Activated T-cell treated with anti-CD3 and anti-CD28 coated beads, Interleukin-2, amount 50 U/mL, for 1 hour (primary cell): ENCODE data around the gene OLFML2B.

Experiments used
- DNase-seq: peaks from one replicate; pipeline ENCODE4 v3.0.0-alpha.2; 2020

OLFML2B gene

GRCh38 chr1:161972828-161973227 is 50.8 kb downstream of the OLFML2B start:
- no peak for DNase-seq

DNA sequence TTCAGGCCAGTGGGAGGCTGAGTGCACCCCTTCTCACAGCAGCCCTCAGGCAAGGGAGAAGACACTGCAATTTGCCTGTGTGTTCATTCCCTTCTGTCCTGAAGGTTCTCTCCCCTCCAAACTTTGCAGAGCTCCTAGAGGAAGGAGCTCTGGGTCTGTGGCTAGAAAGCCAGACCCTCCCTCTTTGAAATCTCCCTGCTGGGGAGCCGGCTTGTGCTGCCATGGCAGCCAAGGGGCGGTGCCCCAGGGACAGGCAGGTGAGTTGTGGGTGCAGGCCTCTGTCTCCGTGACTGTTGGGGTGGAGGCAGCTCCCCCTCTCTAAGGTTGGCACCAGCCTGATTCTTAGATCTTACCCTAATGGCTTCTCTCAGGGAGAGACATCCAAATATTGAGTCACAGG is 53.0 kb downstream of the OLFML2B start:
- DNase-seq = no peak

DNA sequence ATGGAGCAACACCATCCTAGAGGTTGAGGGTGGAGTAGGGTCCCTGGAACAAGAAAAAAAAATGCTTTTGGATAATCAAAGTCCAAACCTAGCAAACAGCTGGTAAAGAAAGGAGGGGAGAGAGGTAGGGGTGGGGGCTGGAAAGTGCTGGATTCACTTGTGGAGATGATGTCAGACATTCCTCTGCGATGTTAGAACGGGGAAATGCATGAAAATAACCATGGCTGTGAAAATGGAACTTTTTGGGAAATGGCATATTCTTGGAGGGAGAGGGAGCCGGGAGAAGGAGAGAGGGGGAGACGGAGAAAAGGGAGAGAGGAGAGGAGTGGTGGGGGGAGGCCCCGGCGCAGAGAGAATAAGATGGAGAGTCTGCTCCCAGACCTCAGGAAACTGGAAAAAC is 53.6 kb downstream of the OLFML2B start:
- DNase-seq = no peak

- DNase-seq = no peak
Observed at GRCh38 chr1:161966067-161966466, 57.6 kb downstream of the OLFML2B start.

DNA sequence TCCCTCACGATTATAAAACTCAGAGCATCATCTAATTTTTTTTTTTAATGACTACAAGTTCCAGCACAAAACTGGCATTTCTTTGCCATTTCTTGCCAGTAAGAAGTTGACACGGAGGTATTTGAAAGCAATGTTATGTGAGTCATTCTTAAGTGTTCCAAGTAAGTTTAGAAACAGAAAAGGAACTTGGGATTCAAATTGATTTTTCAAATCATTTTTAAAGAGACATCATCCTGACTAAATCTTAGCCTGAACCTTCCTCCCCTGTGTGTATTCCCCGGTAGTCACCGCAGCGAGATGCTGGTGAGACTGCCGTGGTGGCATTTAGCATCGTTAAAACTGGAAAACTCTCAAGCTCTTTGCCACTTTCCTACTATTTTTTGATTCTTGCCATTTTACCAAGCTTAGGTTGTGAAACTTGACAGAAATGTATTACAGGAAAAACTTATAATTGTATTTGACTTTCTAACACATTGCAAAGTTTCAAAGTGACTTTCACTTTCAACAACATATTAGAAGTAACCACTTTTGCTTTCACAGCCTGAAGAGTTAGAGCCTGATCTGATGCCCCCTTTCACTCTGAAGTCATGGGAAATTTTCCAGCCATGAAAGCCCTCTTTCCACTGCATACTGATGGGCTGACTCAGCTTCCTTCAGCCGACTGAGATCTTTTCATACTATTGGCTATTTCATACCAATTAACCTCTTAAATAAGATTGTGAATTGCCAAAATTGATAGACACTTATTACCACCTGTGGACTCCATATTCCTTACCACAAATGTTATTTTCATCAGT is 61.4 kb downstream of the OLFML2B start:
- no peak for DNase-seq

- DNase-seq = no peak
Observed at GRCh38 chr1:161958425-161958824, 65.2 kb downstream of the OLFML2B start.

DNA sequence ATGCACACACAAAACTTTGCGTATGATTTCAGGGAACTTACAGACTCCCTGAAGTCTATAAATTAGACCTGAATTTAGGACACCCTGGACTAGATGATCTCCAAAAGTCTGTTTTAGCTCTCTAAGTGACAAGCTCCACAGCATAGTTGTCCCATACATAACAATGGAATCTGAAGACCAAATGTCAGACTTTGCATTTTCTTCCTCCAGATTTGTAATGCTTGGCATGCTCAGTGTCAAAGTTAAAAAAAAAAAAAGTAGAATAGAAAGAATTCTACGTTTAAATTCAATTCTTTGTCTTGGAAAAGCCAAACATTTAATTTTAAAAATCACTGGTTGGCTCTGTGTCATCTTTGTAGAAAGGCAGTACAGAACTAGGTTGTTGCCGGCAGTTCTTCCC is 66.7 kb downstream of the OLFML2B start:
- DNase-seq = no peak

DNA sequence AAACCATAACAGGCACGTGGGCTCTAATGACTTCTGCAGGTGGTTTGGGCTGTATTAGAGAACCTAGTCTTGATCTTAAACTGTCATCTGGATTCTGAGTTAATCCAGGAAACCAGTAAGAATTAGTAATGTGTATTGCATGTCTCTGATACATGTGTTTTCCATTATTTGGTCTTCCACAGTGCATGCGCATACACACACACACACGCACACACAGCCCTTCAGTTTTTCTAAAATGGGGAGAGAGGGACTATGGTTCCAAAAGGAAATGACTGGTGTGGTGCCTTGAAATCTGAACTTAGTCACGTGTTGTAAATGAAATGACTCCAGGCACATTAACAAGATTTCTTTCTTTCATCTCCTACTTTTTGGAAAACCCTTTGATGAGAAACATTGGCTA is 67.6 kb downstream of the OLFML2B start:
- no peak for DNase-seq

DNA sequence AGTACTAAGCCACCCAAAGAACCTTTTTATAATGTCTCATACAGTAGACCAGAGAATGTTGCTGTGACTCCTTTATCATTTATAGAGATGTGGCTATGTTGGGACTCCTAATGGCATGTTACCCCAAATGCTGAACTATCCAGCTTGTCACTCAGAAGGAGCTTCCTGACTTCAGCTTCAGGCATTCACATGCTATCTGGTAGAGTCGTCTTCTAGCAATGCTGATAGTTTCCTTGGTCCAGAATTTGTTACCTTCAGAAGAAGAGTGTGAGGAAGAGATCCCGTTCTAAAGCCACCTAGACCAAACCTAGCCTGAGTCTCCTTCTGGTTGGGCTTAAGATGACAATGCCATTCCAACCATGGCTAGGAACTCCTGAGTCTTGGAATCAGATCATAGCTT is 68.1 kb downstream of the OLFML2B start:
- DNase-seq = no peak

DNA sequence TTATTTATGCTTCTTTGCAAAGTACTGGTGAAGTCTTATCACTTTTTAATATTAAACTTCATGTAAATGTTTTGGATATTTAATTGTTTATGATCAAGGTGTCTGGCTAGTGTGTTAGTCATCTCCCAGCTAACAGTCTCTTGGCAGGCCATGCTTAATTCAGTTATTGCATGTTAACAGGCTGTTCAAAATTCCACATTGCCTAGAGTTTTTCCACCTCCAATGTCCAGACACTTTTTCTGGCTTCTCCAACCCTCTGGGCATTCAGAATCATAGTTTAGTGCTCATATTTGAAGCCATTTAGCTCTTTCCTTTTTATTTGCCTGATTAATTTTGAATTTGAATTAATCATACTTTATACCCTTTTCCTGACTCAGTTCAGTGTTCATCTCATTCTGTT is 69.2 kb downstream of the OLFML2B start:
- DNase-seq = no peak

DNA sequence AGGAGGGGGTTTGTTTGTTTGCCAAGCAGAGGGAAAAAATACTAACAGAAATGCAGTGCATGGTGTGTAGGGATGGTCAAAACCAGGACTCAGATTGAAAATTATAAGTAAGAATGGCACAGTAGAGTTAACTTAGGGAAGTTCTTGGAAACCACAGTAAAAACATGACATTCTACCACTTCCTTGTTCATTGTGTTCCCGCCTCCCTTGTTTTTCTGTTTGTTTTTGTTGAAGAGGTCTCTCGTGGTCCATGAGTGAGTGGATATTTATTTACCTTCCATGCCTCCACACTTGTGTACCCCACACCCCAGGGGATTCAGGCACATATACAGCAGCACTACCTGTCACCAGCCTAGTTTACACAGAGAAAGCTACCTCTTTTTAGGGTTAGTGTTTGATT is 69.6 kb downstream of the OLFML2B start:
- no peak for DNase-seq

DNA sequence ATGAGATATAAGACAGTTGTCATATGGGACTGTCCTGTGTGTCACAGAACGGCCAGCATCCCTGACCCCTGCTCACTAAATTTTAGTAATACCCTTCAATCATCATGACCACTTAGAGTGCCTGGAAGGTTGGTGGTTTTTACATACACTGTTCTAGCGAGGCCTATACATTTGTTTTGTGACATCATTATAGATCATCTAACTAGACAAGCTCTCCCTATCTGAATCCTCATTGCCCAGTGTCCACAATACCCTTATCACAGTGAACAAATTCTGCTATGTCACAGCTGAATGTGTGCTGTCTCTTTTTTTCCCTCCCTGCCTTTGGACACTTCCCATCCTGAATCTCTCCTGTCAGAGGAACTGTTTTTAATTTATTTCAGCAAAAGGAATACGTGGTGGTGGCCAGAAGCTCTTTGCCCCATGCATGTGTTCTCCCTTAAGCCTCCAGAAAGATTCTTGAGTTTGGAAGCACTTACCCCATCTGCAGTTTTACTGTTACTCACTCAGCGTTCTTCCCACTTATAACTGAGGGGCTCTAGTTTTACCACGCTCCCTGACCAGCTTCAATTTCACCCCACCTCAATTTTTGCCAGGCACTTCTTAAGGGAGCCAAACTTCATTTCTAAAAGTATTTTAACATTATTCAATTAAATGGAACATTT is 70.3 kb downstream of the OLFML2B start:
- DNase-seq = no peak

DNA sequence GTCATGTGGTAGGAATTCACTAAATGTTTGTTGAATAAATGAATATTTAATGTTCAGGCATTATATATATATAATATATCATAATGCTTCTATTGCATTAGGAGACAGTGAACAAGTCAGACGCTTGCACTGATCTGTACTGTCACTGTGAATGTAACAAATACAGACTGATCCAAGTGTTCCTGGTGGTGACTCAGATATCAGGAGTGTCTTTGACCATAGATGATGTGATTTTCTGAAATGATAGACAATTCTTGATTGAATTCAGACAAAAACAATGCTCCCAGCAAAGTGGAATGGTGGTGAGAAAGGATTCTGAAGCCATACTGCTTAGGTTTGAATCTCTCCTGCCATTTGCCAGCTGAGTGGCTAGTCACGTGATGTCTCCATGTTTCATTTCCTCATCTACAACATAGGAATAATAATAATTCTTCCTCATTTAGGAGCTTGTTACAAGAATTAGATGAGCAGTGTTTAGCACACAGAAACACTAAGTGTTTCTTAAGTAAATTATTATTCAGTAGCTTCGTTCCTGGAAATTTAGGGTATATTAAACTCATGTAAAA is 71.0 kb downstream of the OLFML2B start:
- no peak for DNase-seq

- no peak for DNase-seq
Observed at GRCh38 chr1:161951646-161952045, 72.0 kb downstream of the OLFML2B start.

DNA sequence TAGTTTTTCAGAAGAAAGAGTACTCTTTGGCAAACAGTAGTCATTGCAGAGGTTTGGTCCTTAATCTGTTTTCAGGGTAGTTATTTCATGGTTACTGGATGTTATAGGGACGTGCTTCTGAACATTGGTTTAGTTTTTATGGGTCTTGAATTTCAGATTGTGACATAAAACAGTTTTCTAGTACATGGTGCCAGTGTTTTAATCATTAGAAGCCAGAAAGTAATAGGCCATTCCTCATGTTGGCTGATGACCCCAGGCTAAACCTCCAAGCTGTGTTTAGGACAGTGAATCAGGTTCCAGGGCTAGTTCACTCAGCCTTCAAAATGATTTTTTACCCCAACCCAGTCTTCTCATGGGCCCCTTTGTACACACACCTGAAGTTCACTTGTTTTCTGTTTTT is 73.3 kb downstream of the OLFML2B start:
- DNase-seq = no peak

DNA sequence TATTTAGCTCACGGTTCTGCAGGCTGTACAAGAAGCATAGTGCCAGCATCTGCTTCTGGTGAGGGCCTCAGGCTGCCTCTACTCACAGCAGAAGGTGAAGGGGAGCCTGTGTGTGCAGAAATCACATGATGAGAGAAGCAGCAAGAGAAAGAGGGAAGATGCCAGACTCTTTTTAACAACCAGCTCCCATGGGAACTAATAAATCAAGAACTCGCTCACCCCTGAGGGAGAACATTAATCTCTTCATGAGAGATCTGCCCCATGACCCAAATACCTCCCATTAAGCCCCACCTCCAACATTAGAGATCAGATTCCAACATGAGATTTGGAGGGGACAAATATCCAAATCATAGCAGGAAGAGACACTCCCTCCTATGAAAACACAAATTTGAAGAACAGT is 74.1 kb downstream of the OLFML2B start:
- DNase-seq = no peak

DNA sequence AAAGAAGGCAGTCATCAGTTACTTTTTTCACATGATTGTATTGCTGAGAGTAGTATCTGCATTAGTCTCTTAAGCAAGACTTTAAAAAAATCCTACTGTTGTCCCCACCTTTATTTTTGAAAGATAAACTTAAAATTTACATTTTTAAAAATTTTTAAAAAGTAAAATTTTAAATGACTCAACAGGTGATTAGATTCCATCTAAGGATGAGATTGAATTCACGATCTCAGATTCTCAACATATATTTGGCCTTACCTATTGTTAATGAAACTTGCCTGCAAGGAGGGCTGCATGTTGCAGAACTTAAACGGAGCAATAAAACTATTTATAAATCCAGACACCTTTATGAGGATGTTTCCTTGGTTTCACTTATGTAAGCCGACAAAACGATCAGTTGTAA is 75.2 kb downstream of the OLFML2B start:
- DNase-seq = no peak

- no peak for DNase-seq
Observed at GRCh38 chr1:161946071-161946987, 77.3 kb downstream of the OLFML2B start.

GRCh38 chr1:161945306-161946060 is 78.2 kb downstream of the OLFML2B start:
- DNase-seq = no peak

DNA sequence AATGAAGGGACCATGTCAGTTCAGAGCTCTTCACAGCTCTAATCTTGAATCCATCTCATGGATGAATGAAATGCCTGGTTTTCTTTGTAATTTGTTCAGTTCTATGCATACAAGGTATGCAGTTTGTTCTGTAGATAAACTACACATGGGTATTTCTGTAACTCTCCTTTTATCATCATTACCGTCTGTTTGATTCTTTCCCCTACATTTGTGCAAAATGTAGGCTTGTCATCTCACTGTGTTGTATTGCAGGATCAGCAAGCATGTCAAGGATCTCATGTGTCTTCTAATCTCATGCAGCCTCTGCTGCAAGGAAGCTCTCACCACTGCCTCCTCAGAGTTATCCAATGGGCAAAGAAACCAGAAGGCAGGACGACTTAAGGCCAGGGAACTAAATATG is 79.3 kb downstream of the OLFML2B start:
- no peak for DNase-seq

- DNase-seq = no peak
Observed at GRCh38 chr1:161943737-161944136, 79.9 kb downstream of the OLFML2B start.

GRCh38 chr1:161941726-161942436 is 81.8 kb downstream of the OLFML2B start:
- DNase-seq = no peak
